ENCODE measurements around the gene KIF2A. TPM values are rescaled to one million over a fixed set of nuclear protein-coding genes. Genes with fewer than 3 reads are reported as not detected.

KIF2A gene
- total RNA-seq, 1 donor from 2014 or later: 34.2 TPM

DNA sequence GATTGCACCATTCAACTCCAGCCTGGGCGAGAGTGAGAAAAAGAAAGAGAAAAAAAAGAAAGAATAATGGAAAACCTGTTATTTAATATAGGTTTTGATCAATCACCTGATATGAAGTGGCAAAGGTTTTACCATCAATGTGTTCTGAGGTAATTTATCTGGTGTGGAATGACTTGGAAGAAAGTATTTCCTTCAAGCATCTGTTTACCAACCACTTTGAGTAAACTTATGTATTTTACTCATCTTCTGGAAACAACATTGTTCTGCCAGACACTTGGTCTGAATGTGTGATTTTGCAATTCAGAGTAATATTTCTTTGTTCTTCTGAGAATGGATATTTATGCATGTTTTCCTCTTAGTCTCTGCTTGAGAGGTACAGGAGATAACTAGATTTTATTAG lies 24.3 kb downstream of the KIF2A start:
- FAIRE-seq (no peak), DNase-seq (ENCODE audit: low read depth) (no peak)
- Histone ChIP-seq H3K4me3 (ENCODE audit: low read depth, low read length) (no peak overlapping the region), H3K27me3 (ENCODE audit: control insufficient read depth, insufficient read depth, low read length) (no peaks in the 10 kb centered on the region), H3K36me3 (ENCODE audit: control insufficient read depth, insufficient read depth, low read length) (peaks cover 5% of the 10 kb centered on the region)
- TF ChIP-seq, protein P1, sequence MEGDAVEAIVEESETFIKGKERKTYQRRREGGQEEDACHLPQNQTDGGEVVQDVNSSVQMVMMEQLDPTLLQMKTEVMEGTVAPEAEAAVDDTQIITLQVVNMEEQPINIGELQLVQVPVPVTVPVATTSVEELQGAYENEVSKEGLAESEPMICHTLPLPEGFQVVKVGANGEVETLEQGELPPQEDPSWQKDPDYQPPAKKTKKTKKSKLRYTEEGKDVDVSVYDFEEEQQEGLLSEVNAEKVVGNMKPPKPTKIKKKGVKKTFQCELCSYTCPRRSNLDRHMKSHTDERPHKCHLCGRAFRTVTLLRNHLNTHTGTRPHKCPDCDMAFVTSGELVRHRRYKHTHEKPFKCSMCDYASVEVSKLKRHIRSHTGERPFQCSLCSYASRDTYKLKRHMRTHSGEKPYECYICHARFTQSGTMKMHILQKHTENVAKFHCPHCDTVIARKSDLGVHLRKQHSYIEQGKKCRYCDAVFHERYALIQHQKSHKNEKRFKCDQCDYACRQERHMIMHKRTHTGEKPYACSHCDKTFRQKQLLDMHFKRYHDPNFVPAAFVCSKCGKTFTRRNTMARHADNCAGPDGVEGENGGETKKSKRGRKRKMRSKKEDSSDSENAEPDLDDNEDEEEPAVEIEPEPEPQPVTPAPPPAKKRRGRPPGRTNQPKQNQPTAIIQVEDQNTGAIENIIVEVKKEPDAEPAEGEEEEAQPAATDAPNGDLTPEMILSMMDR (IDR thresholded peaks at IDR 0.05; ENCODE audit: insufficient read depth, low read length, severe bottlenecking): no peak

DNA sequence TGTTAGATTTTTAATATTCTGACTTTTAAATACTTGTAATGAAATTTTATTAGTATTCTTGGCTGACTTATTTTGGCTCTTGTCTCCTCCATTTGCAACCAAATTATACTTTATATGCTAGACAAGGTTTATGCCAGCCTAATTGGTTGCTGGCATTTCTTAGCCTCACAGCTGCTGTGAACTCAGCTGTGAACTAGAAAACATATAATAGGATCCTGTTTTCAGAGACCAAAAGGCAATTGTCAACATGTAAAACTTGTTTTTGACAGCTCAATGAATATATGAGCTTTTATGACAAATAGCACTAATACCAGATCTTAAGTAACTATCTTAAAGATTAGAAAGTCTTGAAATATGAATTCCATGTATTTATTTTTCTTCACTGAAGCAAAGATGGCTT lies 25.9 kb downstream of the KIF2A start:
- DNase-seq (ENCODE audit: low read depth): no peak
- no peak for FAIRE-seq
- TF ChIP-seq, protein P1 (IDR thresholded peaks at IDR 0.05; ENCODE audit: insufficient read depth, low read length, severe bottlenecking): no peak
- Histone ChIP-seq H3K36me3 (ENCODE audit: control insufficient read depth, insufficient read depth, low read length) (peaks cover 5% of the 10 kb centered on the region), H3K27me3 (ENCODE audit: control insufficient read depth, insufficient read depth, low read length) (no peaks in the 10 kb centered on the region), H3K4me3 (ENCODE audit: low read depth, low read length) (no peak overlapping the region)

DNA sequence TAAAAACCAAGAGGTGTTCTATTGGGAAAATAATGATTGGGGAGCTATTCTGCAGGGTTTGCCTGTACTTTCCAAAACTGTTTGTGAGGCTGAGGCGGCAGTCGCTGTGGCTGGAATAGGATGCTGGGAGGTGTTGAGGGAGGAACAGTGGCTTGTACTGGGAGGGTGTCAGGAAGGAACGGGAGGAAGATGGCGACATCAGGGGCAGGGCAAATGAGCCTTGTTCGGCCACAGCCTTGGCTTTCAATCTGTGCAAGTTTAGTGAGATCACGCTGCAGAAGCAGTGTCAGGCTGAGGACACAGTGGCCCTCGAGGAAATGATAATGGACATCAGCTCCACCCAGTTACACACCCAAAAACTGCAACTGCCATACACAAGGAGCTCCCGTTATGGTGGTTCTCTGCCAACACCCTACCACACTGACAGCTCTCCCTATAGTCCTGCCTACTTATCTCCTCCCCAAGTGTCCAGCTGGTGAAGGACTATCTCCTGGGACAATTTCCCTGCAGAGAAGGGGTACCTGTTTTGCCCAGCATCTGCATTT lies 27.3 kb downstream of the KIF2A start:
- Histone ChIP-seq H3K4me3 (ENCODE audit: low read depth, low read length) (no peak overlapping the region), H3K27me3 (ENCODE audit: control insufficient read depth, insufficient read depth, low read length) (no peaks in the 10 kb centered on the region), H3K36me3 (ENCODE audit: control insufficient read depth, insufficient read depth, low read length) (peaks cover 5% of the 10 kb centered on the region)
- DNase-seq (ENCODE audit: low read depth): no peak
- FAIRE-seq: no peak
- TF ChIP-seq, protein P1 (IDR thresholded peaks at IDR 0.05; ENCODE audit: insufficient read depth, low read length, severe bottlenecking): no peak

DNA sequence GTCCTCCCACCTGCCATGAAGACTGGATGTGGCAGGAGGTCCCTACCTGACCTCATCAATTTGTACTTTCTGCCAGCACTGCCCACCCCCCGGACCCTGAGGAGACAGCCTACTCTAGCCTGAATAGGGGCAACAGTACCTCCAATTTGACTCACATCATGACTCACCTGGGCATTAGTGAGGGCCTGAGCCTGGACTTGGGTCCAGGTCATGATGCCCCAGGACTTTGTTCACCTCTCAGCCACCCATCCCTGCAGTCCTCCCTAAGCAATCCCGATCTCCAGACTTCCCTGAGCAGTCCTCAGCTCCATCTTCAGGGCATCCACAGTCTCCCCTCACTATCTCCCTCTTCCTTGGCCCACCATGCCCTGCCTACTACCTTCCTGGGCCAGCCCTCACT lies 28.1 kb downstream of the KIF2A start:
- no peak overlapping the region for H3K4me3 ChIP-seq (ENCODE audit: low read depth, low read length)
- DNase-seq (ENCODE audit: low read depth) (no peak), FAIRE-seq (no peak)
- H3K27me3 ChIP-seq (ENCODE audit: control insufficient read depth, insufficient read depth, low read length): no peaks in the 10 kb centered on the region
- H3K36me3 ChIP-seq (ENCODE audit: control insufficient read depth, insufficient read depth, low read length): peaks cover 5% of the 10 kb centered on the region
- TF ChIP-seq, protein P1 (IDR thresholded peaks at IDR 0.05; ENCODE audit: insufficient read depth, low read length, severe bottlenecking): no peak

DNA sequence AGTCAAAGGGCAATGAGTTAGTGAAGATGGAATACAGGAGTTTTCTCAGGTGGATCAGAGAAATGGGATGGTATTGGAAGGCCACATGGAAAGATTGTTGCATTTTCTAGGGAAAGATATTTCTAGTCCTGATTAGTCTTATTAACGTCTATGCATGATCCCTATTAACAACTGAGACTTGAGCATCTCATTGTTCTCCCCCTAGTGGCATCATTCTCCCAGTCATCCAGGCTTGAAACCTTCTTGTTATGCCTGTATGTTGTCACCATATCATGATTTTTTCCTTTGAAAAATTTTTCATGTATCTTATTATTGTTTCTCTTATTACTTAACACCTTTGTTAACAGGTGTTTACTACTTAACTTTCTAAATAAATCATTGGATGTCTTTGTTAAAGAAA lies 34.4 kb downstream of the KIF2A start:
- H3K4me3 ChIP-seq (ENCODE audit: low read depth, low read length): no peak overlapping the region
- H3K27me3 ChIP-seq (ENCODE audit: control insufficient read depth, insufficient read depth, low read length): no peaks in the 10 kb centered on the region
- DNase-seq (ENCODE audit: low read depth) (peak; percentile 61), FAIRE-seq (no peak)
- H3K36me3 ChIP-seq (ENCODE audit: control insufficient read depth, insufficient read depth, low read length): no peaks in the 10 kb centered on the region
- TF ChIP-seq, protein P1 (IDR thresholded peaks at IDR 0.05; ENCODE audit: insufficient read depth, low read length, severe bottlenecking): peak; percentile 48

DNA sequence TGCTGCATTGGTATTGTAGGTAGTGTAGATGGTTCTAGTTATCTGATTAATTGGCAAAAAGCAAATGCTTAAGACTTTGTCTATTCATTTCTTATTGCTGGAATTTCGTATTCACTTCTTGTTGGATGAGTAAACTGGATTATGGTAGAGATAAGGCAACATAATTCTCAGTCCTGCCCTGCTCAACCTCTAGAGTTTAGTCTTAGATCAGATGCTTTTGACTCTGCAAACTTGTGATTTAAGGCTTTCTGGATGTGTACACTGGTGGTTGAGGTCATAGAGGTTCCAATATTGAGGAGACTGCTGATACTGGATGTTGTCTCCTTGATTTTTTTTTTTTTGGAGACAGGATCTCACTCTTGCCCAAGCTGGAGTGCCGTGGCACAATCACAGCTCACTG lies 35.0 kb downstream of the KIF2A start:
- Histone ChIP-seq H3K4me3 (ENCODE audit: low read depth, low read length) (no peak overlapping the region), H3K27me3 (ENCODE audit: control insufficient read depth, insufficient read depth, low read length) (no peaks in the 10 kb centered on the region), H3K36me3 (ENCODE audit: control insufficient read depth, insufficient read depth, low read length) (no peaks in the 10 kb centered on the region)
- DNase-seq (ENCODE audit: low read depth) (no peak), FAIRE-seq (no peak)
- TF ChIP-seq, protein P1 (IDR thresholded peaks at IDR 0.05; ENCODE audit: insufficient read depth, low read length, severe bottlenecking): no peak
